ENCODE data around the gene CMTM7. TPM values are rescaled to one million over a fixed set of nuclear protein-coding genes. Genes with fewer than 3 reads are reported as not detected.
A peak's percentile ranks its signal among the peaks of the same experiment; 100 is the strongest.
"Not testable (repeated sequence)": the region's sequence is repeated elsewhere in the genome, so short reads cannot be mapped to it uniquely, and the experiment has no call there.

The CMTM7 gene
- polyA plus RNA-seq, 3 donors, result 100 to 148 (median 146) TPM

- Histone ChIP-seq H3K4me3 (replicated peaks in 1 of 3; ENCODE audit: low read depth in 2 of 3, low read length in 3 of 3) (no peak overlapping the region), H3K27me3 (ENCODE audit: control insufficient read depth in 2 of 2, insufficient read depth in 2 of 2, low read length in 2 of 2) (no peaks in the 10 kb centered on the region), H2AFZ (ENCODE audit: insufficient read depth, low read depth, low read length, poor library complexity, severe bottlenecking) (no peak overlapping the region), H3K9me3 (replicated peaks in 1 of 2; ENCODE audit: control insufficient read depth in 1 of 2, insufficient read depth in 1 of 2, low read length in 2 of 2) (no peaks in the 10 kb centered on the region), H3K4me1 (ENCODE audit: control insufficient read depth in 1 of 2, insufficient read depth in 2 of 2, low read length in 2 of 2) (peaks cover 12 to 19% of the 10 kb centered on the region in 2 donors), H3K4me2 (replicated peaks; ENCODE audit: extremely low read depth, low read length, poor library complexity, severe bottlenecking) (no peak overlapping the region), H4K20me1 (ENCODE audit: insufficient read depth, low read length) (no peaks in the 10 kb centered on the region), H3K9ac (ENCODE audit: insufficient read depth, low read length, poor library complexity, severe bottlenecking) (no peak overlapping the region), H3K79me2 (ENCODE audit: insufficient read depth, low read length) (peaks cover 17% of the 10 kb centered on the region), H3K36me3 (replicated peaks in 1 of 2; ENCODE audit: control insufficient read depth in 1 of 2, insufficient read depth in 2 of 2, low read length in 2 of 2) (no peaks in the 10 kb centered on the region), H3K27ac (ENCODE audit: low read depth in 1 of 2, low read length in 2 of 2) (no peak overlapping the region)
- DNase-seq, result no peak
- Mint-ChIP-seq H3K4me3 (no peak overlapping the region), H3K36me3 (no peaks in the 10 kb centered on the region), H3K9me3 (no peaks in the 10 kb centered on the region), H3K27me3 (ENCODE audit: low read depth in 3 of 3) (peaks cover 0 to 2% (median 2%) of the 10 kb centered on the region in 3 donors), H3K4me1 (peaks cover 23% of the 10 kb centered on the region), H3K27ac (no peak overlapping the region)
- WGBS (ENCODE audit: insufficient coverage), result 69% methylated on average over 1 of the region's 2 CpGs
- TF ChIP-seq CTCF (IDR thresholded peaks at IDR 0.05), result no peak
- intact Hi-C loops (cut with micrococcal nuclease), result no loop called here
Measured at GRCh38 chr3:32387512-32387911, 4.1 kb upstream of the CMTM7 start.

GRCh38 chr3:32389577-32389976, 2.1 kb upstream of the CMTM7 start:
- peak in 1 of 3 donors; percentile 40 for DNase-seq
- Histone ChIP-seq H3K4me1 (ENCODE audit: control insufficient read depth in 1 of 2, insufficient read depth in 2 of 2, low read length in 2 of 2) (peaks cover 31 to 37% of the 10 kb centered on the region in 2 donors), H3K79me2 (ENCODE audit: insufficient read depth, low read length) (peaks cover 38% of the 10 kb centered on the region), H4K20me1 (ENCODE audit: insufficient read depth, low read length) (peaks cover 17% of the 10 kb centered on the region)
- H3K9ac ChIP-seq (ENCODE audit: insufficient read depth, low read length, poor library complexity, severe bottlenecking); H2AFZ ChIP-seq (ENCODE audit: insufficient read depth, low read depth, low read length, poor library complexity, severe bottlenecking); H3K27me3 ChIP-seq (ENCODE audit: control insufficient read depth in 2 of 2, insufficient read depth in 2 of 2, low read length in 2 of 2); H3K9me3 ChIP-seq (replicated peaks in 1 of 2; ENCODE audit: control insufficient read depth in 1 of 2, insufficient read depth in 1 of 2, low read length in 2 of 2); H3K9me3 Mint-ChIP-seq; intact Hi-C loops (cut with micrococcal nuclease); H3K27ac ChIP-seq (ENCODE audit: low read depth in 1 of 2, low read length in 2 of 2); H3K4me3 ChIP-seq (replicated peaks in 1 of 3; ENCODE audit: low read depth in 2 of 3, low read length in 3 of 3); H3K4me2 ChIP-seq (replicated peaks; ENCODE audit: extremely low read depth, low read length, poor library complexity, severe bottlenecking); H3K36me3 ChIP-seq (replicated peaks in 1 of 2; ENCODE audit: control insufficient read depth in 1 of 2, insufficient read depth in 2 of 2, low read length in 2 of 2); H3K36me3 Mint-ChIP-seq; H3K27me3 Mint-ChIP-seq (ENCODE audit: low read depth in 3 of 3); H3K4me3 Mint-ChIP-seq; H3K27ac Mint-ChIP-seq: not testable (repeated sequence)
- H3K4me1 Mint-ChIP-seq, result peaks cover 42% of the 10 kb centered on the region
- WGBS (ENCODE audit: insufficient coverage), result no CpG with 5 or more reads among the region's 2 CpGs
